SU-DHL-6 (cell line): ENCODE results near the gene CUBN.

Experiments used
- H2AFZ ChIP-seq: fragments of 200-600 bp; sonication (generic); 2 replicates; pipeline ENCODE4 v1.6.1; 2014; ENCODE audit warnings: low read depth, mild to moderate bottlenecking, moderate library complexity, mixed read lengths, antibody characterized with exemption, low read length; ENCODE audit not compliant: severe bottlenecking
- H3F3A ChIP-seq: fragments of 200-600 bp; shearing (Covaris generic); 2 replicates; pipeline ENCODE4 v1.6.0; 2016; ENCODE audit warnings: antibody characterized with exemption, mild to moderate bottlenecking; ENCODE audit not compliant: insufficient read depth
- H3K27ac ChIP-seq: fragments of 200-600 bp; sonication (generic); 2 replicates; pipeline ENCODE4 v1.5.1; 2016; ENCODE audit warnings: low read depth, mild to moderate bottlenecking, low read length, moderate library complexity, mixed read lengths
- H3K27me3 ChIP-seq: fragments of 200-600 bp; sonication (generic), shearing (Covaris generic); 2 replicates; pipeline ENCODE4 v1.6.0; 2014; ENCODE audit warnings: mild to moderate bottlenecking, low read length
- H3K36me3 ChIP-seq: fragments of 200-600 bp; sonication (generic); 2 replicates; pipeline ENCODE4 v1.6.1; 2014; ENCODE audit warnings: mild to moderate bottlenecking, low read length, mixed read lengths
- H3K4me2 ChIP-seq: fragments of 300-600, 200-600 bp; shearing (Covaris generic), sonication (generic); 2 replicates; pipeline ENCODE4 v1.6.0; 2014; ENCODE audit warnings: low read length, low read depth, mild to moderate bottlenecking; ENCODE audit not compliant: poor library complexity, severe bottlenecking
- H3K4me3 ChIP-seq: fragments of 200-600 bp; sonication (generic); 2 replicates; pipeline ENCODE4 v1.5.1; 2014; ENCODE audit warnings: antibody characterized with exemption, low read length, mild to moderate bottlenecking, mixed read lengths; ENCODE audit not compliant: insufficient read depth, poor library complexity, severe bottlenecking
- H3K79me2 ChIP-seq: fragments of 200-600 bp; sonication (generic); 2 replicates; pipeline ENCODE4 v1.6.1; 2014; ENCODE audit warnings: mild to moderate bottlenecking, low read length, moderate library complexity; ENCODE audit not compliant: insufficient read depth
- H3K9ac ChIP-seq: fragments of 200-600 bp; sonication (generic); 2 replicates; pipeline ENCODE4 v1.7.0; 2014; ENCODE audit warnings: mild to moderate bottlenecking, low read length
- H3K9me2 ChIP-seq: fragments of 200-600 bp; sonication (generic); replicated peaks from 2 replicates; pipeline ENCODE4 v1.6.1; 2014; ENCODE audit warnings: low read length; ENCODE audit not compliant: insufficient read depth
- H3K9me3 ChIP-seq: fragments of 200-600 bp; sonication (generic); 2 replicates; pipeline ENCODE4 v1.6.1; 2014; ENCODE audit warnings: low read length, mixed read lengths; ENCODE audit not compliant: insufficient read depth
- H4K20me1 ChIP-seq: fragments of 200-600 bp; sonication (generic); 2 replicates; pipeline ENCODE4 v1.6.1; 2014; ENCODE audit warnings: low read depth, mild to moderate bottlenecking, antibody characterized with exemption, low read length, moderate library complexity, mixed read lengths
- EZH2phosphoT487 ChIP-seq: fragments of 200-600 bp; sonication (generic), shearing (Covaris generic); conservative IDR thresholded peaks from 2 replicates; pipeline ENCODE4 v1.6.1; 2018; ENCODE audit warnings: mild to moderate bottlenecking, antibody characterized with exemption, low read length, moderate library complexity, mixed read lengths
- TF ChIP-seq, protein P1 (sequence below): fragments of 200-600 bp; sonication (generic); IDR thresholded peaks from one replicate; pipeline ENCODE4 v1.5.1; 2017; ENCODE audit warnings: antibody characterized with exemption, mild to moderate bottlenecking, low read length, moderate library complexity; ENCODE audit not compliant: insufficient read depth, poor library complexity, severe bottlenecking

CUBN gene

DNA sequence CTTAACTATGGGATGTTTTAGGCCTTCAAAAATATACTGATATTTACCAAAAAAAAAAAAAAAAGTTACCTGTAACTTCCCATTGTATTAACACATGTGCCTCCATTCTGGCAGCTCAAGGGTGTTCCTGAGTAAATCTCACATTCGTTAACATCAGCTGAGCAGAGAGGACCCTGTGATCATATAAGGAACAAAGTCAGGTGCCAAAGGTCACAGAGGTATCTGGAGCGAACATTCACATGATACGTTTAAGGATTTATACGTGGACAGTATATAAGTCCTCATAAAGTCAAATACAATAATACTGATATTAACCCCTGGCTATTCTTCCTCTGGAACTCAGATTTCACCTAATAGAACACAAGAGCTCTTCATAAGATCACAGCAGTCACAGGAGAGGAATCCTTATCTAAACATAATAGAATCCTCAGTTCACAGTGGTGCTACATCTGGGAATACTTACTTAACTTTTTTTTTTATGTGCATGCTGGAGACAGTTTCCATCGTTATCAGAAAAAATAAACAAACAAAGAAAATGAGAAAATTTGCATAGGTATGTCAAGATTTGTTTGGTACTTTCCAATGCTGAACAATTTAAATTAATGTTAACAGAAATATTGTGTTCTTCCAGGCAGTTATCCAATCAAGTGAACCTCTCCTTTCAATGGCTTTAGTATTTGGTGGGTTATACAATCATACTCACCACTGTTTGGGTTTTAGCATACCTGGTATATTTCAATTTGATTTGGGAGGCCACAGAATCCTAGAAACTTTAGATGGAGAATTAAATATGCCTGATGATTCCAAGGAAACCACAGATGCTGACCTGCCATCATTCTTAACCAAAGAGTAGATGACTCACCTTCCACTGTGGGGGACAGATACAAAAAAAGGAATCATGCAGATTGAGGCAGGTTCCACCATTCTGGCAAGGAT, 6.6 kb downstream of the CUBN start:
- Histone ChIP-seq H3K9me3 (no peaks in the 10 kb centered on the region), H3K9ac (no peak overlapping the region), H3K79me2 (no peaks in the 10 kb centered on the region), H3K27me3 (no peaks in the 10 kb centered on the region), H3K36me3 (no peaks in the 10 kb centered on the region), H2AFZ (no peak overlapping the region), H3K9me2 (no peaks in the 10 kb centered on the region), H3K4me3 (no peak overlapping the region), H3K27ac (no peak overlapping the region), H3K4me2 (no peak overlapping the region), H4K20me1 (no peaks in the 10 kb centered on the region), H3F3A (no peaks in the 10 kb centered on the region)
- TF ChIP-seq EZH2phosphoT487, result no peak
- TF ChIP-seq, protein P1, sequence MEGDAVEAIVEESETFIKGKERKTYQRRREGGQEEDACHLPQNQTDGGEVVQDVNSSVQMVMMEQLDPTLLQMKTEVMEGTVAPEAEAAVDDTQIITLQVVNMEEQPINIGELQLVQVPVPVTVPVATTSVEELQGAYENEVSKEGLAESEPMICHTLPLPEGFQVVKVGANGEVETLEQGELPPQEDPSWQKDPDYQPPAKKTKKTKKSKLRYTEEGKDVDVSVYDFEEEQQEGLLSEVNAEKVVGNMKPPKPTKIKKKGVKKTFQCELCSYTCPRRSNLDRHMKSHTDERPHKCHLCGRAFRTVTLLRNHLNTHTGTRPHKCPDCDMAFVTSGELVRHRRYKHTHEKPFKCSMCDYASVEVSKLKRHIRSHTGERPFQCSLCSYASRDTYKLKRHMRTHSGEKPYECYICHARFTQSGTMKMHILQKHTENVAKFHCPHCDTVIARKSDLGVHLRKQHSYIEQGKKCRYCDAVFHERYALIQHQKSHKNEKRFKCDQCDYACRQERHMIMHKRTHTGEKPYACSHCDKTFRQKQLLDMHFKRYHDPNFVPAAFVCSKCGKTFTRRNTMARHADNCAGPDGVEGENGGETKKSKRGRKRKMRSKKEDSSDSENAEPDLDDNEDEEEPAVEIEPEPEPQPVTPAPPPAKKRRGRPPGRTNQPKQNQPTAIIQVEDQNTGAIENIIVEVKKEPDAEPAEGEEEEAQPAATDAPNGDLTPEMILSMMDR, result no peak

DNA sequence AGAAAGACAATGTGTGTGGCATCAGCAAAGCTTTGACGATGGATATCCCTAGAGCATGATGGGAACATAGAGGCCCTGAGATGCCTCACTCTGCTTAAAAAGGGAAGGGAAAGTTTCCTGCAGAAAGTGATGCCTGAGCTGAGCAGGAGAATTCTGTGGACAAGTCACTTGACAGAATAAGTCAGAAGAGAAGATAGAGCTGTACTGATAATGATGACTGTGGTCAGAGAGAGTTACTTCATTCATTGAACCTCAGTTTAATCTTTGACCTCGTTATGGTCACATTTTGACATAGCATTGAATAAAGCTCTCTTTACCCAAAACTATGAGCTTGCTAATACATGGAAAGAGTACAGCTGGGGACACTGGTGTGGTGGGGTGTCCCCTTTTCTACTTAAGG, 7.6 kb downstream of the CUBN start:
- no peaks in the 10 kb centered on the region for H3K9me3 ChIP-seq
- no peaks in the 10 kb centered on the region for H3F3A ChIP-seq
- no peaks in the 10 kb centered on the region for H3K9me2 ChIP-seq
- no peak overlapping the region for H3K9ac ChIP-seq
- H3K4me3 ChIP-seq, result no peak overlapping the region
- no peaks in the 10 kb centered on the region for H3K36me3 ChIP-seq
- H2AFZ ChIP-seq, result no peak overlapping the region
- no peaks in the 10 kb centered on the region for H4K20me1 ChIP-seq
- no peaks in the 10 kb centered on the region for H3K27me3 ChIP-seq
- no peaks in the 10 kb centered on the region for H3K79me2 ChIP-seq
- TF ChIP-seq, protein P1, result no peak
- TF ChIP-seq EZH2phosphoT487, result no peak
- H3K4me2 ChIP-seq, result no peak overlapping the region
- no peak overlapping the region for H3K27ac ChIP-seq

DNA sequence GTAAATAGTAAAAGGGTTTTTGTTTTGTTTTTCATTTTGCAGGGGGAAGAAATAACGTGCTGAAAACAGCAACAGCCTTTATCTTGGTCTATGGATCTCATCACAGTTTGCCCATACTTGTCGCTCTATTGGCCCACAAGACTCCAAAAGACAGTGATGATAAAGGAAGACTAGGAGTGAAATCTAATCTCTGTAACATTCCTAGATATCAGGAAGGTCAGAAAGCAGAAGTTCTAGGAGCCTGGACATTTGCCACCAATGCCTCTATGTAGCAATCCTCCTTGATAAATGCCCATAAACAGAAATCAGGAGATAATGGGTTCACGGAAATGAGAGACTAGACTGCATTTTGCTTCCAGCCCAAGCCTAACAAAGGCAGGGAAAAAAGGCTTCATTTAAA, 8.9 kb downstream of the CUBN start:
- Histone ChIP-seq H3K4me3 (no peak overlapping the region), H3K27ac (no peak overlapping the region), H3K36me3 (no peaks in the 10 kb centered on the region), H3F3A (no peaks in the 10 kb centered on the region), H3K27me3 (no peaks in the 10 kb centered on the region), H3K79me2 (no peaks in the 10 kb centered on the region), H2AFZ (no peak overlapping the region), H3K4me2 (no peak overlapping the region), H4K20me1 (no peaks in the 10 kb centered on the region), H3K9me3 (no peaks in the 10 kb centered on the region), H3K9ac (no peak overlapping the region), H3K9me2 (no peaks in the 10 kb centered on the region)
- TF ChIP-seq, protein P1, result no peak
- no peak for TF ChIP-seq EZH2phosphoT487
